ENCODE measurements around the gene HDAC5. TPM values are rescaled to one million over a fixed set of nuclear protein-coding genes. Genes with fewer than 3 reads are reported as not detected.

HDAC5 gene
- polyA plus RNA-seq, 3 donors, result 16.1 to 93.6 (median 24.7) TPM

DNA sequence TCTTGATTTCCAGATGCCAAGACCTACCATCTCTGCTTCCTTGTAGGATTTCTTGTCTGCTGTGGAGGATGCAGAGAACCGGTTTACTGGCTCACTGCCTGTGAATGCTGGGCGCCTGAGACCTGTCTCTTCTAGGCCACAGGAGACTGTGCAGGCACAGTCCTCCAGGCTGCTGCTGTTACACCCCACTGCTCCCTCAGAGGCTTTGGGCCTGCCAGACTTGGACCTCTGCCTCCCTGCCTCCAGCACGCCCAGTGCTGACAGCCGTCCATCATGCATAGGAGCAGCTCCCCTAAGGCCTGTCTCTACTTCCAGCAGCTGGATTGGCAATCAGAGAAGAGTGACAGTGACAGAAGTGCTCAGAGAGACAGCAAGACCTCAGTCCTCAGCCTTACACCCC is 24.4 kb upstream of the HDAC5 start:
- Histone ChIP-seq H3K27ac (ENCODE audit: low read depth in 1 of 2, low read length in 2 of 2) (peak overlapping the region in 1 of 2 donors; percentile 67), H3K79me2 (ENCODE audit: insufficient read depth, low read length) (peaks cover 26% of the 10 kb centered on the region), H3K36me3 (replicated peaks in 1 of 2; ENCODE audit: control insufficient read depth in 1 of 2, insufficient read depth in 2 of 2, low read length in 2 of 2) (peaks cover 3 to 19% of the 10 kb centered on the region in 2 donors), H3K4me3 (replicated peaks in 1 of 3; ENCODE audit: low read depth in 2 of 3, low read length in 3 of 3) (no peak overlapping the region), H3K9ac (ENCODE audit: insufficient read depth, low read length, poor library complexity, severe bottlenecking) (no peak overlapping the region), H2AFZ (ENCODE audit: insufficient read depth, low read depth, low read length, poor library complexity, severe bottlenecking) (no peak overlapping the region), H4K20me1 (ENCODE audit: insufficient read depth, low read length) (no peaks in the 10 kb centered on the region), H3K4me1 (ENCODE audit: control insufficient read depth in 1 of 2, insufficient read depth in 2 of 2, low read length in 2 of 2) (peaks cover 17% of the 10 kb centered on the region in 2 donors), H3K27me3 (ENCODE audit: control insufficient read depth in 2 of 2, insufficient read depth in 2 of 2, low read length in 2 of 2) (no peaks in the 10 kb centered on the region), H3K4me2 (replicated peaks; ENCODE audit: extremely low read depth, low read length, poor library complexity, severe bottlenecking) (no peak overlapping the region), H3K9me3 (replicated peaks in 1 of 2; ENCODE audit: control insufficient read depth in 1 of 2, insufficient read depth in 1 of 2, low read length in 2 of 2) (no peaks in the 10 kb centered on the region)
- H3K36me3 Mint-ChIP-seq, result peaks cover 7 to 28% of the 10 kb centered on the region in 2 donors
- peak overlapping the region in 3 of 7 donors; percentile 60 to 72 (median 62) for H3K27ac Mint-ChIP-seq
- TF ChIP-seq, protein P1, sequence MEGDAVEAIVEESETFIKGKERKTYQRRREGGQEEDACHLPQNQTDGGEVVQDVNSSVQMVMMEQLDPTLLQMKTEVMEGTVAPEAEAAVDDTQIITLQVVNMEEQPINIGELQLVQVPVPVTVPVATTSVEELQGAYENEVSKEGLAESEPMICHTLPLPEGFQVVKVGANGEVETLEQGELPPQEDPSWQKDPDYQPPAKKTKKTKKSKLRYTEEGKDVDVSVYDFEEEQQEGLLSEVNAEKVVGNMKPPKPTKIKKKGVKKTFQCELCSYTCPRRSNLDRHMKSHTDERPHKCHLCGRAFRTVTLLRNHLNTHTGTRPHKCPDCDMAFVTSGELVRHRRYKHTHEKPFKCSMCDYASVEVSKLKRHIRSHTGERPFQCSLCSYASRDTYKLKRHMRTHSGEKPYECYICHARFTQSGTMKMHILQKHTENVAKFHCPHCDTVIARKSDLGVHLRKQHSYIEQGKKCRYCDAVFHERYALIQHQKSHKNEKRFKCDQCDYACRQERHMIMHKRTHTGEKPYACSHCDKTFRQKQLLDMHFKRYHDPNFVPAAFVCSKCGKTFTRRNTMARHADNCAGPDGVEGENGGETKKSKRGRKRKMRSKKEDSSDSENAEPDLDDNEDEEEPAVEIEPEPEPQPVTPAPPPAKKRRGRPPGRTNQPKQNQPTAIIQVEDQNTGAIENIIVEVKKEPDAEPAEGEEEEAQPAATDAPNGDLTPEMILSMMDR (IDR thresholded peaks at IDR 0.05), result no peak
- 100% methylated on average over 4 of the region's 4 CpGs for WGBS (ENCODE audit: insufficient coverage)
- no peaks in the 10 kb centered on the region for H3K9me3 Mint-ChIP-seq
- H3K4me3 Mint-ChIP-seq, result no peak overlapping the region
- intact Hi-C loops (cut with micrococcal nuclease), result no loop called here
- H3K4me1 Mint-ChIP-seq, result peaks cover 32% of the 10 kb centered on the region
- DNase-seq, result no peak
- peaks cover 0 to 2% (median 1%) of the 10 kb centered on the region in 3 donors for H3K27me3 Mint-ChIP-seq (ENCODE audit: low read depth in 3 of 3)

DNA sequence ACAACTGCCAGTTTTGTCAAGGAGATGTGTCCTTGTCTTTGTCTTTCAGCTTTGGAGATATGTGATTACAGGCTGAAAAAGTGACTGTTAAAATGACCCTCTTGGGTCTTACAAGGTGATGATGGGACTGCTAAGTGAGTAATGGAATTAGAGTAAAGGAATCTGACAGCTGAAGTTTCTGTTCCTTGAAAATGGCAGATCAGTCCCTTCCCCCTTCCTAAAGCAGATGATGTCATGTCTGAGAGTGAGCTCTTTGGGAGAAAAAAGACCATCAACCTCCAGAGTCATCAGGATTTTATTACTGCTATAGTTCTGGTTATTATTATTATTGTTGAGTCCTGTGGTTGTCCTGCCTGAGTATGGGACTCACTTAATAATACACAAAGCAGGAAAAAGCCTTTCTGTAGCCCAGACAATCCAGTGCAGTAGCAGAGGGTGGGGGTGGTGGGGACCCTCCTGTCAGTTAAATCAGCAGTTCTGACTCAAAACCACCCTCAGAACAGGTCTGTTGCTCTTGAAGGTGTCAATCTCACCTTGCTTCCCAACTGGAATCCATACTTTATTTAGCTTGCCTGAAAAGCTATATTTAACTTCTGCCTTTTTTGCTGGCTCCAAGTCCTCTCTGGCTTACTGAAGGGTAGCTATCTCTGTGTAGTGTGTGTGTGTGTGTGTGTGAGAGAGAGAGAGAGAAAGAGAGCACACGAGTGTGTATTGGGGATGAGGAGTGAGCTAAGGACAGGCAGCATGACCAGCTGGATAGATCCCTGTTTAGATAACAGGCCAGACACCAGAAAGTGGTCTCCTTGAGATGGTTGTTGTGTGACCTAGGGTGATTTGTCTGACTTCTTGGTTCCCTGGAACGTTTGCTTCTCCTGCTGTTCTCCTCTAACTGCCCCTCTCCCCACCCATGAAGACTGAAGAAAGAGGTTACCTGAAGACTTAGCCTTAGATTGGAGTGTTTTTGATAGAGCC is 23.2 kb upstream of the HDAC5 start:
- Mint-ChIP-seq H3K4me3 (no peak overlapping the region), H3K36me3 (peaks cover 6 to 21% of the 10 kb centered on the region in 2 donors), H3K9me3 (no peaks in the 10 kb centered on the region), H3K27ac (peak overlapping the region in 2 of 7 donors; percentile 64 to 73), H3K27me3 (ENCODE audit: low read depth in 3 of 3) (peaks cover 0 to 2% (median 1%) of the 10 kb centered on the region in 3 donors), H3K4me1 (peaks cover 39% of the 10 kb centered on the region)
- Histone ChIP-seq H3K9me3 (replicated peaks in 1 of 2; ENCODE audit: control insufficient read depth in 1 of 2, insufficient read depth in 1 of 2, low read length in 2 of 2) (no peaks in the 10 kb centered on the region), H3K79me2 (ENCODE audit: insufficient read depth, low read length) (peaks cover 36% of the 10 kb centered on the region), H2AFZ (ENCODE audit: insufficient read depth, low read depth, low read length, poor library complexity, severe bottlenecking) (no peak overlapping the region), H3K4me3 (replicated peaks in 1 of 3; ENCODE audit: low read depth in 2 of 3, low read length in 3 of 3) (no peak overlapping the region), H4K20me1 (ENCODE audit: insufficient read depth, low read length) (no peaks in the 10 kb centered on the region), H3K4me1 (ENCODE audit: control insufficient read depth in 1 of 2, insufficient read depth in 2 of 2, low read length in 2 of 2) (peaks cover 26 to 27% of the 10 kb centered on the region in 2 donors), H3K27me3 (ENCODE audit: control insufficient read depth in 2 of 2, insufficient read depth in 2 of 2, low read length in 2 of 2) (no peaks in the 10 kb centered on the region), H3K27ac (ENCODE audit: low read depth in 1 of 2, low read length in 2 of 2) (peak overlapping the region in 1 of 2 donors; percentile 41), H3K4me2 (replicated peaks; ENCODE audit: extremely low read depth, low read length, poor library complexity, severe bottlenecking) (no peak overlapping the region), H3K36me3 (replicated peaks in 1 of 2; ENCODE audit: control insufficient read depth in 1 of 2, insufficient read depth in 2 of 2, low read length in 2 of 2) (peaks cover 0 to 15% of the 10 kb centered on the region in 2 donors), H3K9ac (ENCODE audit: insufficient read depth, low read length, poor library complexity, severe bottlenecking) (no peak overlapping the region)
- peak in 1 of 3 donors; percentile 45 for DNase-seq
- TF ChIP-seq, protein P1 (IDR thresholded peaks at IDR 0.05), result no peak
- intact Hi-C loops (cut with micrococcal nuclease), result no loop called here
- whole genome bisulfite sequencing (ENCODE audit: insufficient coverage), result no CpG with 5 or more reads among the region's 2 CpGs

All from CD14-positive monocyte (primary cell).